Measurements from ENCODE around the gene CFAP74. TPM values are rescaled to one million over a fixed set of nuclear protein-coding genes. Genes with fewer than 3 reads are reported as not detected.

The CFAP74 gene
- total and polyA plus RNA-seq, 2 experiments from 2014 or later = not detected

GRCh38 chr1:1988061-1988945, 15.3 kb downstream of the CFAP74 start:
- H3K27me3 ChIP-seq = no peaks in the 10 kb centered on the region
- no peak overlapping the region for H3K4me2 ChIP-seq
- no peaks in the 10 kb centered on the region for H4K20me1 ChIP-seq (ENCODE audit: insufficient read depth, poor library complexity, severe bottlenecking)
- H3K9me3 ChIP-seq (ENCODE audit: low read depth) = no peaks in the 10 kb centered on the region
- no peak for TF ChIP-seq CTCF (IDR thresholded peaks at IDR 0.05; ENCODE audit: poor library complexity)
- no peak for TF ChIP-seq EZH2phosphoT487 (IDR thresholded peaks at IDR 0.05; ENCODE audit: low read depth, severe bottlenecking, unreplicated experiment)
- TF ChIP-seq EZH2 (IDR thresholded peaks at IDR 0.05; ENCODE audit: borderline replicate concordance) = no peak
- H3K36me3 ChIP-seq (replicated peaks; ENCODE audit: insufficient read depth, low read depth) = no peaks in the 10 kb centered on the region
- peaks cover 5% of the 10 kb centered on the region for H3K4me1 ChIP-seq (ENCODE audit: insufficient read depth)
- H3K79me2 ChIP-seq = no peaks in the 10 kb centered on the region
- H3K9me2 ChIP-seq (replicated peaks; ENCODE audit: insufficient read depth) = no peaks in the 10 kb centered on the region
- no peak for DNase-seq (ENCODE audit: low spot score)
- no peak overlapping the region for H3K4me3 ChIP-seq
- H2AFZ ChIP-seq = no peak overlapping the region
- WGBS (ENCODE audit: low lambda C conversion rate, missing lambda C conversion rate) = 79% methylated on average over 26 of the region's 29 CpGs
- no peak overlapping the region for H3K27ac ChIP-seq

GRCh38 chr1:1987142-1987510, 16.5 kb downstream of the CFAP74 start:
- peak; percentile 3 for DNase-seq (ENCODE audit: low spot score)
- Histone ChIP-seq H3K9me2 (replicated peaks; ENCODE audit: insufficient read depth) (no peaks in the 10 kb centered on the region), H3K4me1 (ENCODE audit: insufficient read depth) (peaks cover 5% of the 10 kb centered on the region), H3K79me2 (no peaks in the 10 kb centered on the region), H3K9me3 (ENCODE audit: low read depth) (no peaks in the 10 kb centered on the region), H3K27me3 (no peaks in the 10 kb centered on the region), H4K20me1 (ENCODE audit: insufficient read depth, poor library complexity, severe bottlenecking) (no peaks in the 10 kb centered on the region), H3K4me2 (no peak overlapping the region), H3K4me3 (no peak overlapping the region), H3K27ac (no peak overlapping the region), H3K36me3 (replicated peaks; ENCODE audit: insufficient read depth, low read depth) (no peaks in the 10 kb centered on the region), H2AFZ (no peak overlapping the region)
- TF ChIP-seq EZH2phosphoT487 (IDR thresholded peaks at IDR 0.05; ENCODE audit: low read depth, severe bottlenecking, unreplicated experiment) (no peak), EZH2 (IDR thresholded peaks at IDR 0.05; ENCODE audit: borderline replicate concordance) (no peak), CTCF (IDR thresholded peaks at IDR 0.05; ENCODE audit: poor library complexity) (no peak)
- 92% methylated on average over 13 of the region's 13 CpGs for WGBS (ENCODE audit: low lambda C conversion rate, missing lambda C conversion rate)

- Histone ChIP-seq H2AFZ (no peak overlapping the region), H3K27ac (no peak overlapping the region), H3K4me2 (no peak overlapping the region), H3K4me1 (ENCODE audit: insufficient read depth) (peaks cover 5% of the 10 kb centered on the region), H3K79me2 (no peaks in the 10 kb centered on the region), H4K20me1 (ENCODE audit: insufficient read depth, poor library complexity, severe bottlenecking) (no peaks in the 10 kb centered on the region), H3K9me2 (replicated peaks; ENCODE audit: insufficient read depth) (no peaks in the 10 kb centered on the region), H3K27me3 (no peaks in the 10 kb centered on the region), H3K4me3 (no peak overlapping the region), H3K36me3 (replicated peaks; ENCODE audit: insufficient read depth, low read depth) (no peaks in the 10 kb centered on the region), H3K9me3 (ENCODE audit: low read depth) (no peaks in the 10 kb centered on the region)
- peak; percentile 1 for DNase-seq (ENCODE audit: low spot score)
- no peak for TF ChIP-seq CTCF (IDR thresholded peaks at IDR 0.05; ENCODE audit: poor library complexity)
- TF ChIP-seq EZH2phosphoT487 (IDR thresholded peaks at IDR 0.05; ENCODE audit: low read depth, severe bottlenecking, unreplicated experiment) = no peak
- TF ChIP-seq EZH2 (IDR thresholded peaks at IDR 0.05; ENCODE audit: borderline replicate concordance) = no peak
- WGBS (ENCODE audit: low lambda C conversion rate, missing lambda C conversion rate) = 84% methylated on average over 24 of the region's 24 CpGs
Measured at GRCh38 chr1:1986451-1987141, 17.0 kb downstream of the CFAP74 start.
